GM12892 (cell line): ENCODE results near the gene SLF2.

Source experiments
- DNase-seq: peaks from one replicate; pipeline ENCODE4 v3.0.0; 2011; ENCODE audit not compliant: insufficient read length
- FAIRE-seq: peaks from 2 replicates; lab custom pipeline; 2011; peaks lifted over from hg19 to GRCh38; lab: Jason Lieb, UNC
- POLR2A ChIP-seq: IDR thresholded peaks from 2 replicates; pipeline ENCODE4 v1.6.1; 2011; ENCODE audit warnings: low read depth, low read length, control low read depth
- POLR2AphosphoS5 ChIP-seq: IDR thresholded peaks from 2 replicates; pipeline ENCODE4 v1.6.1; 2011; ENCODE audit warnings: low read depth, low read length, control low read depth
- TAF1 ChIP-seq: IDR thresholded peaks from 2 replicates; pipeline ENCODE4 v1.6.1; 2011; ENCODE audit warnings: low read depth, mild to moderate bottlenecking, control low read depth, low read length, borderline replicate concordance

Gene SLF2

DNA sequence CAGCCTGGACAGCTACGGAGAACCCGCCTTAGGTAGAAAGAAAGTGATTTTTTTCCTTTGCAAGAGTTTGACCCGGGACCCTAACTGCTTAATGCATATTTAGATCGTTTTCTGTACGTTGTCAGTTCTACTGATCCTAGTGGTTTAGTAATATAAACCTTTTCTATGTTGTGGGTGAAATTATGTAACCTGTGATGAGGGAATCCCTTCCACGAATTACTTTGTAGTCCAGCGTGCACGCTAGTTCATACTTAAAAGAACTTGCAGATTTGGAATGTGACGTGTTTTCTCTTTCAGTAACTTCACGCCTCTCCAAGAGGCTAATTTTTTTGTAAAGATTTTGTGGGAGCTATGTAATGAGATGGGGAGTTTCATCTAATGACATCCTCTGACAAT is 705 bp downstream of the SLF2 start:
- DNase-seq = no peak
- FAIRE-seq = no peak
- TF ChIP-seq TAF1 (no peak), POLR2AphosphoS5 (no peak), POLR2A (no peak)

DNA sequence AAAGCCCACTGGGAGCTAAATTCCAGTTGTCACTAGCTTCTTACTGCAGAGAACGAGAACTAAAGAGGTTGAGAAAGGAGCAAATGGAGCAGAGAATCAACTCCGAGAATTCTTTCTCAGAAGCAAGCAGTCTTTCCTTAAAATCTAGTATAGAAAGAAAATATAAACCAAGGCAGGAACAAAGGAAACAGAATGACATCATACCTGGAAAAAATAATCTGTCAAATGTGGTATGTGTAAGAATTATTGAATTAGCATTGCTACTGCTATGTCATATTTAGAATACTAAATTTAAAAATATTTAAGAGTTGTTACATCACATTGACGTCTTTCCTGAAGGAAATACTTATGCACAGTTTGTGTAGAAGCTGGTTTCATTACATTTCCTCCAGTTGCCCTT is 4.3 kb downstream of the SLF2 start:
- TF ChIP-seq TAF1 (no peak), POLR2A (no peak), POLR2AphosphoS5 (no peak)
- FAIRE-seq = no peak
- no peak for DNase-seq

DNA sequence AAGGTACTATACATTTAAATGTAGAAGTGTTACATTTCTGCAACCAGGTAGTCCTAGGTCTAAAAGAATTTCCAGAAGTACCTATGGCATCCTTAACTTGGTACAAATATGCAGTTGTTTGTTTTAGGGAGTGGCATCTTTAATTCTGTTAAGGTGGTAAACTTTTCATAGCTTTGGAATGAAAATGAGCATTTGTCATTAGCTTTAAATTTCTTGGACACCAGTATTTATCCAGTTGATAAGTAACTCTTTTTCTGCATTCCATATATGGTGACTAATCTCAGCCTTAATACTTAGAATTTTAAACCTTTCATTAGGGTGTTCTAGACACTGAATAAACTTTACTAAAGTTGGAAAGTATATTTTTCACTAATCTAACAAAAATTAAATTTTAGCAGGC is 10.8 kb downstream of the SLF2 start:
- no peak for FAIRE-seq
- no peak for TF ChIP-seq TAF1
- TF ChIP-seq POLR2AphosphoS5 = no peak
- no peak for TF ChIP-seq POLR2A
- no peak for DNase-seq

DNA sequence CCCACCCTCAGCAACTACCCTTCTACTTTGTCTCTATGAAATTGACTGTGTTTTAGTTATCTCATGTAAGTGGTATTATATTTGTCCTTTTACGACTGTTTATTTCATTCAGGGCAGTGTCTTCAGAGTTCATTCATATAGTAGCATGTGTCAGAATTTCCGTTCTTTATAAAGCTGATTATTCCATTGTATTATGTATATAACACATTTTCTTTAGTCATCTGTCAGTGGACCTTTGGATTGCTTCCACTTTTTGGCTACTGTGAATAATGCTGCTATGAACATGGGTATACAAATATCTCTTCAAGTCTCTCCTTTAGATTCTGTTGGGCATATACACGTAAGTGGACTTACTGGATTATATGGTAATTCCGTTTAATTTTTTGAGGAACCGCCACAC is 14.5 kb downstream of the SLF2 start:
- DNase-seq (no peak), FAIRE-seq (no peak)
- TF ChIP-seq TAF1 (no peak), POLR2AphosphoS5 (no peak), POLR2A (no peak)

DNA sequence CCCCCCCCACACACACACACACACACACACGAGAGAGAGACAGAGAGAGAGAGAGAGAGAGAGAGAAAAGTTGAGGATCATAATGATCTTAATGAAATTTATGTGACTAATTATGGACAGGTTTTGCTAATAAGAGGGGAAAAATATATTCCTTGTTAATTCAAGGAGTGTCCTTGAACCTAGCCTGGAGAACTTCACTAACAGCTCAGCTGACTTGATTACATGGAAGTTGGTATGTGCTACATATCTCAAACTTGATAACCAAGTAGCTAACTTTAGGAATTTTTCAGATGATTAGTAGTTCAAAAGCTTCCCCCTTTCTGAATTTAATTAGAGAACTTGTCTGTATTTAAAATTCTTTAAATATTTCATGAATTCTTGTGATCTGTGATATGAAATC is 15.3 kb downstream of the SLF2 start:
- FAIRE-seq (no peak), DNase-seq (no peak)
- no peak for TF ChIP-seq TAF1

DNA sequence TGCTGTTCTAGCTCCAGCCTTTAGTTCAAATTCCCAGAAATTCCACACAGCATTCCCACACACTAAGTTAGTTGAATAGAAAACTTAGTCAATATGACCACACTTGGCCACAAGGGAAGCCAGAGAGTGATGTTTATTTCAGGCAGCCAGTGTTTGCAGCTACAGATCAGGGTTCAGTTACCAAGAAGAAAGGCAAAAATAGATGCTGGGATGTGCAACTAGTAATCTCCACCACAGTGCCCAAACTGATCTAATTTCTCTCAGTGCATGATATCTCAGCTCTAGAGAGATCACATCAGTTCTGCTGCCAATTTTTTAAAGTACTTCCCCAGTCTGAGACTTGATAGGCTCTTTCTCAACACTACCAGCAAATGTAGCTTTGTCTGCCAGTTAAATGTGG is 17.6 kb downstream of the SLF2 start:
- no peak for FAIRE-seq
- TF ChIP-seq TAF1 = no peak
- TF ChIP-seq POLR2A = no peak
- TF ChIP-seq POLR2AphosphoS5 = no peak

DNA sequence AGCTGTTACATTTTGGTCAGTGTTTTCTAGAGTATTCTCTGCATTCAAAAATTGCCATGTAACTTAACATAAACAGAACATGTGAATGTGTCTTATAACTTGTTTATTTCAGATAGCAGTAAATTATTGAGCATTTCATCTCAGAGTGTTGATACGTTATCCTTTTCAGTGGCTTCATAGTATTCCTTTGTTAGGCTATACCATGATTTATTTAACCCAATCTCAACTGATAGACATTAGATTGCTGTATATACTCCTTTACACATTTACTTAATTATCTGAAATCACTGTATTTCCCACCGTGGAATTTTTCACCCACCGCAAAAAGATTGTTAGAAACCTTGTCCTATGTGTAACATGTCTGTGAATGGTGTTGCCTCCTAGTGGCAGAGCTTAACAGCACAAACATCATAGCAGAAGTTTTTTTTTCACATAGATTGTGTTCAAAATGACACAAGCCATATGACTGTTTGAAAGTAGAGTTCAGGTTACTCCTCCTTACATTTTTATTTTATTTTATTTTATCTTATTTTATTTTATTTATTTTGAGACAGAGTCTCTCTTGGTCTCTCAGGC is 21.4 kb downstream of the SLF2 start:
- TF ChIP-seq TAF1 (no peak), POLR2A (no peak), POLR2AphosphoS5 (no peak)
- FAIRE-seq = no peak
- no peak for DNase-seq

More for the DNA sequence above, 17.6 kb downstream of the SLF2 start:
- DNase-seq = no peak

DNA sequence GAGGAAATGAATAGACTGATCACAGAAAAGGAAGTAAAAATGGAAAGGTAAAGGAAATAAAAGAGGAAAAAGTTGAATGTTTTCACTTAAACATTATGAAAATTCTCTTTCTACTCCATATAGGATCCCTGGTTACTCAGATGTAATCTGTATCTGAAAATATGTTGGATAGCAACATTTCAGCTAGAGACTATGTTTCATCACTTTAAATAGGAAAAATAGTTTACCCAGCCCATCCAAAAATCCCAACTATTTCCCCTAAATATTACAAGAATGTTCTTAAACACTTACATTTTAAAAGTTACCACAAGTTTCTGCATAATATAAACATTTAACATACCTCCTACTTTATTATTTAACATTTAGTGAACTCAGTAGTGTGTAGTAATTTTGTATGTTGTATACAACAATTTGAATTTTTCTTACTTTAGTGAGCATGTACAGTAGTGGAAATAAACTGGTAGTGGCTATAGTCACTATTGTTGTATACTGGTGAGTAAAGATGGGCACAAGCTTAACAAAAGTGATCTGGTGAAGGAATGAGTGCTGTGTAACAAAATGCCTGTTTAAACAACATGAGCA is 27.1 kb downstream of the SLF2 start:
- TF ChIP-seq POLR2AphosphoS5 (no peak), POLR2A (no peak), TAF1 (no peak)
- FAIRE-seq (no peak), DNase-seq (no peak)

DNA sequence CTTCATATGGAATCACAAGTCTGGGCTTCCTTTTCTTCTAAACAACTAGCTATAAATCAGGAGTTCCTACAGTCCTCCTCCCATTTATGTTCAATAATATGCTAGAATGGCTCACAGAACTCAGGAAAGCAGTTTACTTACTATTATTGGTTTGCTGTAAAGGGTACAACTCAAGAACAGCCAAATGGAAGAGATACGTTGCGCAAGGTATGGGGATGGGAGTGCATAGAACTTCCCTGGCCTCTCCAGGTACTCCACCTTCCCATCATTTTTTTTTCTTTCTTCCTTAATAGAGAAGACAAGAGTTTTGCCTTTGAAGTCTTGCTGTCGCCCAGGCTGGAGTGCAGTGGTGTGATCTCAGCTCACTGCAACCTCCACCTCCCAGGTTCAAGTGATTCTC is 29.5 kb downstream of the SLF2 start:
- DNase-seq (no peak), FAIRE-seq (no peak)
- TF ChIP-seq TAF1 = no peak
- TF ChIP-seq POLR2A = no peak
- no peak for TF ChIP-seq POLR2AphosphoS5

DNA sequence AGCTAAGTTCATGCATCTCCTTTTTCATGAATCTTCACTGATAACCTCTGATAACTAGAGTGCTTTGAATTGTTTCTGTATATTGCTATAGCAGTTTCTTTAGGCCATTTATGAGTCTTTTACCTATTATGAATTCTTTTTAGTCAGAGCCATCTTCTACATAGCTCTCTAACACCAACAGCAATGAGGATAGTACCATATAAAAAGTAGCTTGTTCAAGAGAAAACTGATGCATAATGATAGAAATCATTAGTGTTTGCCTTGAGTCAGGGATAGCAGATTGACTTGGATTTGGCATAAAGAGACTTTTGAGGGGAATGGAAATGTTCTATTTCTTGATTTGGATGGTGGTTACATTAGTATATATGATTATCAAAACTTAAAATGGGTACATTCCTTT is 30.7 kb downstream of the SLF2 start:
- no peak for FAIRE-seq
- no peak for DNase-seq
- TF ChIP-seq POLR2A (no peak), TAF1 (no peak), POLR2AphosphoS5 (no peak)

DNA sequence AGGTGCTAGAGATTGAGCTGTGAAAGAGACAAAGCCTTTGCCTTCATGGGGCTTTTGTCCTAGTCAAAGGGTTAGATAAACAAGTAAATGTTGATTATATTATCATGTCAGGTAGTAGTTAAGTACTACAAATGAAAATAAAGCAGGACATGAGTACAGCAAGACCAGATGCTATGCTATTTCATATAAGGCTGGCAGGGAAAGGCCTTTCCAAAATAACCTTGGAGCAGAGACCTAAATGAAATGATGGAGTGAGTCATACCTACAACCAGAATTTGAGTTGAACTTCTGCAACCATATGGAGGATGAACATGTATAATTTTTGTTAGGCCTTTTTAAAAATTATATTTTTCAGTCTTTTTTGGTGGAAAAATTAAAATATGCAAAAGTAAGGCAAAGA is 33.0 kb downstream of the SLF2 start:
- FAIRE-seq (no peak), DNase-seq (no peak)
- no peak for TF ChIP-seq POLR2A
- TF ChIP-seq TAF1 = no peak
- no peak for TF ChIP-seq POLR2AphosphoS5

DNA sequence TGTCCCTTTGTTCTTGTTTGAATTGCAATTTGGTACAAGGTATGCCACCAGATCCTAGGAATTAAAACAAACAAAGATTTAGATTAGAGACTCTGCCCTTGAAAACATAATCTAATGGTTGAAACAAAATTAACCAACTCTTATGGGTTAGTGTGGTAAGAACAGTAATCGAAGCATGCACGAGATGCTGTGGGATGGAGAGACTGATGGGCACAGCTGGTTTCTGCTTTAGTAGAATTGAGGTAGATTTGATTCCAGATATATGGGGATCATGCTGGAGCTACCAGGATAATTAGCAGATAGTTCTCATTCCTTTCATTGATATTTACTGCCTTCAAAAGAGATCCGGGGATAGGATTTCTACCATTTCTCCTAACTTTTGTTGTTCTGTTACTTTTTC is 36.2 kb downstream of the SLF2 start:
- TF ChIP-seq TAF1 = no peak
- DNase-seq (no peak), FAIRE-seq (no peak)
